GM18907 (cell line): ENCODE measurements around the gene TOMM40L.

ENCODE experiments used
- ATAC-seq: cut with Tn5 transposase; IDR thresholded peaks from one replicate; pipeline ENCODE4 v1.9.1; 2021; ENCODE audit warnings: mild to moderate bottlenecking, moderate library complexity; ENCODE audit not compliant: unreplicated experiment

TOMM40L gene

DNA sequence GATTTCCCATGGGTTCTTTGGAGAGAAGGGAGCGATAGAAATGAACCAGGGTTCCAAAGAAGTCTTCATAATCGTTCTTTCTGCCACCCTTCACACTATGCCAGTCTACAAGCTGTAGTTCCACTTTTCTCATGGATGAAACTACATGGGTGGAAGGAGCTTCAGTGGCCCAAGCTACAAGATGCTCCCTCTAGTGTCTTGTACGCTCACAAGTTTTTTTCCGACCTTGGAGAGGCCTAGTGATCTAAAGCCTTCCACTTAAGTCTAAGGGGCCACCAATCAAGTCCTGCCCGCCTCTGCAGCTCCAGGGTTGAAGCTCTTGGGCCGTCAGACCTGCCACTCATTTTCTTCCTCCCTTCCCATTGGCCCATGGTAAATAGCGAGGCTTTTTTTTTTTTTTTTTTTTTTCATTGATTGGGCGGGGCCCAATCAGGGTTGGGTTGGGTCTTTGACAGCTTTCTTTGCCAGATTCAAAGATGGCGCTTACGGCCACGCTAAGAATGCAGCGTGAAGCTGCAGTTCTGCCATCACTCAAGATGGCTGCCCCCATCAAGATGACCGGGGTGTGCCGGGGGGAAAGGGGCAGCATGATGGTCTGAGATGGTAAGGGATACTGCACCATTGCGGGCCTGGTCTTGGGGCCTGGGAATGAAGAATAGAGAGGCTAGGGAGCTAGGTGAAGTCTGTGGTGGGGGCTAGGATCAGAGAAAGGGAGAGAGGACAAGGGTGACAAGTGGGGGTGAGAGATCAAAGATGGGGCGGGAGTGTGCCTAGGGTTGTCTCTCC lies at the start of gene TOMM40L:
Gene TOMM40L (plus strand): TSS at position 527 of the 786 bp plus-strand sequence. CDS start 430 bp downstream, outside the sequence.
- peak; percentile 93 for ATAC-seq

DNA sequence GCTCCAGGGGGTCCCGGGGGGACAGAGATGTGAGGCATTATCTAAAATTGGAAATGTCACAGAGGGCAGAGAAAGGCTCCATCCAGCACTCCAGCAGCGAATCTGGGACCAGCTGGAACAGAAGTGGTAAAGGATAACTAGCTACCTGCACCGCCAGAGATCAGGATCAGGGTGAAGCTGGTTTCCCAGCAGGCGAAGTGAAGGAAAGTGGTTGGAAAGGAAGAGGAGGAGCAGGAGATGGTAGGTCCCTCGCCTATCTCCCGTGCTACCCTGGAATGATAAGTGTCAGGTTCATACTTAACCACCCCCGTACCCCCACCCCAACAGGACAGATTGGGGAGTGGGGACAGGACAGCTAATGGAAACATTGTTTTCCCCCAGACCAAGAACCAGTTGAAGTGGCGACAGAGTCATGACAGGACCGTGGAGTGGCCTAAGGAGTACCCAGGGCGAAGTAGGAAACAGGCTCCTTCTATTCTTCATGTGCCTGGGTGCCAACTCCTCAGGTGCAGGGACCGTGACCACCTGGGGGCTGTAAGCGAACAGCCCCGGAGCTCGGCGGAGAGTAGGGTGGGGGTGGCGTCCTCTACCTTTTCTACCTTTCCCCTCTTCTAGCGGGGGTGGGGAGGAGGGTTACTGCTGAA lies 49.3 kb upstream of the TOMM40L start:
- peak; percentile 6 for ATAC-seq

GRCh38 chr1:161177112-161177935 lies 48.5 kb upstream of the TOMM40L start, which contains the start of gene B4GALT3:
TSS of gene B4GALT3 (minus strand) at chr1:161177507. CDS start at chr1:161176060, 1,447 bp downstream.
- peak; percentile 81 for ATAC-seq

DNA sequence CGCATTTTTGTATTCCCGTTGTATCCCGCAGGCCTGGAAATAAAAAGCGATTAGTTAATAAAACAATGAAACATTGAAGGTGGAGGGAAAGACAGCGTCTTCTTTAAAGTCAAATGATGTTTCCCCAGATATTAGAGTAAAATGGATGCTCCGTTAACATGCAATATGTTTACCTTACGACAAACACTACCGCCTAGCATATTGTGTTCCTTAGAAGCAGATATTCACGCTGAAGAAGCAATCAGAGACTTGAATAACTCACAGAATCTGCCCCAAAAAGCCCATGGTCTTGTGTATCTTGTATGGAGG lies 48.0 kb upstream of the TOMM40L start:
- no peak for ATAC-seq

DNA sequence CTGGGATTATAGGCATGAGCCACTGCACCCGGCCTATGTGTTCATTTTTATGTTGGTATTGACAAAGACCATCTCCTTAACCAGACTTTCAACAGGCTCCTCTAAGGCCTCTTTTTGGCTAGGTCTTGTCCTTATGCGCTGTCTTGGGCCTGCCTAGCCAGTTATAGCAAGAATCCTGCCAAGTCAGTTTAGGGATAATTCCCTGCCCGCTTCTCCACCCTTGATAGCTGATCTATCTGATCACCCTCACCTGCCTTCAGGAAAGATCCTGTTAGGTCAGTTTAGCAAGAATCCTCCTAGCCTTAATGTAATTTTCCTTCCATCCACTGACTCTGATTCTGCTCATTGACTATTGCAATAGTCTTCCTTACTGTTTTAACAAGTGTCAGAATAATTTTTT lies 46.2 kb upstream of the TOMM40L start:
- no peak for ATAC-seq

DNA sequence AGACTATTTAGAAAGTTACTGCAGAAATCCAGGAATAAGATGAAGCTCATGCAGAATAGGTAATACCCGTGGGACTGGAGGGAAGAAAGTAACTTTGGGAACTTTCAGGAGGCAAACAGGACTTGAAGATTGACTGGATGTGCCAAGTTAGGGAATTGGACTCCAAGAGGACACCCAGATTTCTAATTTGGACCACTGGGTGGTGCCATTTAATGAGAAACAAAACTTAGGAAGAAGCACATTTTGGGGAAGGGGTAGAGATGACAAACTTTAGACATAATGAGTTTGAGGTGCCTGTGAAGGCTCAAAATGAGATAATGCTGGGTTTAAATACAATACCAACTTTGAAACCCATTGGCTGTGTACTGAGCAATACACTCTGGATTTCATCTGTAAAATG lies 45.2 kb upstream of the TOMM40L start:
- ATAC-seq, result no peak

- peak; percentile 45 for ATAC-seq
Observed at GRCh38 chr1:161182214-161182613, 43.6 kb upstream of the TOMM40L start.

DNA sequence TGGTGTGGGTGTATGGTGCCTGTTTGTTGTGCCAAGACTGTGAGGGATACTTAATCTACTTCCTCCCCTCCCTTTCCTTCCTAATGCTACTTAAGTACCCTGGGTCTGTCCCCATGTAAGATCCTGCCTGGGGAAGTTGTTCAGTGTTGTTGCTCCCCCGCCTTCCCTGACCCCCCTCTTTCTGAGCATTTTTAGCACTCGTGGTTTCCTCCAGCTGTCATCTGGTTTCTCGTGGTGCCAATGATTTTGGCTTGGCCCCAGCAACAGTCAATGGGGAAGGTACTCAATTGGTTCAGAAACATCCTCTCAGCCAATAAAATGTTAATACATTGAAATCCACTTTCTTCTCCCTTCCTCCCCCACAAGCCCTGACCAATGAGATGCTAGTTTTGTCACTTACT lies 40.6 kb upstream of the TOMM40L start:
- ATAC-seq, result peak; percentile 67

DNA sequence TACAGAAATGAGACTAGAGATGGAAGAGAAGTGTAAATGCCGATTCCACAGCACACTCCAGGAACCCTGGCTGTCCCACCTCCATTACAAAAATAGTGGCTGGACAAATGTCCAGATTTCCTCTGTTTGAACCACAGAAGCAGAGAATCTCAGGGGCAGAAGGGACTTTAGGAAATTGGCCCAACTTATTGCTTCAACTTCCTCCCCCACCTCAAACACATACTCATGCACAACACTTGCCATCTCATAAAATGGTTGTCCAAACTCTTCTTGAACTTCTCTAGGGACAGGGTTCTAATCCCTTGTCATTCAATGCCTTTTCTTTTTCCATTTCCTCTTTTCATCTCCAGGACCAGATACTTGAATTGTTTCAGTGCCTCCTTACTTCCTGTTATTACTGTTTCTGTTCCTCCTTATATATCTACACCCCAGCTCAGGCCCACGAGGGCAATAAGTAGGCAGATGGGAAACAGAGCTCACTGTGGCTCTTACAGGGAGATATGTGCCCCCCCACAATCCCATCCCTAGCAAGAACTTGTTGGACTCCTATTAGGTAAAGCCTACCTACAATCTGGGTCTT lies 40.0 kb upstream of the TOMM40L start:
- ATAC-seq, result peak; percentile 21

- ATAC-seq, result no peak
Observed at GRCh38 chr1:161187311-161187710, 38.5 kb upstream of the TOMM40L start.

- no peak for ATAC-seq
Observed at GRCh38 chr1:161188381-161188780, 37.5 kb upstream of the TOMM40L start.

GRCh38 chr1:161189036-161189435 lies 36.8 kb upstream of the TOMM40L start:
- ATAC-seq, result no peak

- no peak for ATAC-seq
Observed at GRCh38 chr1:161190962-161191521, 34.8 kb upstream of the TOMM40L start.

DNA sequence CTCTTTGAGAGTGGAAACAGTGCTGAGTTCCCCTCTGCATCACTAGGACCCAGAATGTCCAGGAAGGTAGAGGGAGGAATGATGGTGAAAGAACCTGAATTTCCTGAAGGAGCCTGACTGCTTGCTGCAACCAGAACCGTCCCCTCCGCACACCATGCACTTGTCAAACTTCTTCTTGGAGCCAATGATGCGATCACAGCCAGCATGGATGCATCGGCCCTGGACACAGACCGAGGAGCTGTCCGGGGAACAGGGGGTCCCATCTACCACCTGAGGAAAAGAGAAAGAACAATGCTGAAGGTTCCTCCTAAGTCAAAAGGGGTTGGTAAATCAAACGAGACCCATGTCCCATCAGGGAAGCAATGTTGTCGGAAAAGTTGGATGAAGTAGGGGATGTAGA lies 33.9 kb upstream of the TOMM40L start:
- no peak for ATAC-seq

DNA sequence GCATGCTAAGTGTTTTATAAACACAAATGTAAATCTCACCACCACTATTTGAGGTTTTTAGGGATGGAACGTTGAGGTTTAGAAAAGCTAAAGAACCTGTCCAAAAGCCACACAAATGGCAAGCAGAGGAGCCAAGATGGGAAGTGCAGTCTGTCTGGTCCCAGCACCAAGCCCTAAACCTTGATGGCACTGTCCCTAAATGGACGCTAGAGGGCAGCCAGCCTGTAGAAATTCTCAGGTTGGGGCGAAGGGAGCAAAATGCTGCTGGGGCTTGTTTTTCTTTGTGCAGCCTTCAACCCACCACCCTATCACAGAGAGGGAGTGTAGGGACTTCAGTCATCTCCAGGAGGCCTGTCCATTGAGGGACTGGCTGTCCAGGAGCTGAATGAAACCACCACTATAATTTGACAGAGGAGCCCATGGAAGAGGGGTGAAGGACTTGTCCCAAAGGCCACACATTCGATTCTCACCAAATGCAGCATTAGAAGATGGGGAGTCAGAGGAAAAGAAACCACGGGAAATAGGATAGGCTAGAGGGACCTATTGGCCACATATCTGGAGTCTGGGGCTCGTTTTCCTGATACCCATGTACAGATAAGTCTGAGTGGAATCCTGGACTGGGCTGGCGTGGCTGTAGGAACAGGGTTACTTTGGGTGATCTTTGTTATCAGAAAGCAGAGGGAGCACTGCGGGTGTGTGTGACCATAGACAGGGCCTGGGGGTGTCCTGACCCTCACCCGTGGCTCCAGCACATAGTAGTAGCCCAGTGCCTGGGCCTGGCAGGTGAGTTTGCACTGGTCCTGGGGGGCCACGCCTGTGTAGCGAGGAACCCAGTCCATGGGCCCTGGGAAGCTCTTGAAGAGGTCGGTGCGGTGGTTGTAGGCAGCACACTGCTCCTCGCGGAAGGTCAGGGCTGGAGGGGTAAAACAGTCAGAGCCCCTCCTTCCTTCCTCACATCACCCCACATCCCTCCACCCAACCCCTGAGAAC lies 33.1 kb upstream of the TOMM40L start:
- peak; percentile 75 for ATAC-seq

- ATAC-seq, result no peak
Observed at GRCh38 chr1:161193561-161194235, 32.2 kb upstream of the TOMM40L start.

GRCh38 chr1:161195171-161195570 lies 30.7 kb upstream of the TOMM40L start:
- ATAC-seq, result no peak

GRCh38 chr1:161196111-161196510 lies 29.7 kb upstream of the TOMM40L start:
- ATAC-seq, result no peak
